Measurements from ENCODE around the gene CHCHD6.

The CHCHD6 gene

DNA sequence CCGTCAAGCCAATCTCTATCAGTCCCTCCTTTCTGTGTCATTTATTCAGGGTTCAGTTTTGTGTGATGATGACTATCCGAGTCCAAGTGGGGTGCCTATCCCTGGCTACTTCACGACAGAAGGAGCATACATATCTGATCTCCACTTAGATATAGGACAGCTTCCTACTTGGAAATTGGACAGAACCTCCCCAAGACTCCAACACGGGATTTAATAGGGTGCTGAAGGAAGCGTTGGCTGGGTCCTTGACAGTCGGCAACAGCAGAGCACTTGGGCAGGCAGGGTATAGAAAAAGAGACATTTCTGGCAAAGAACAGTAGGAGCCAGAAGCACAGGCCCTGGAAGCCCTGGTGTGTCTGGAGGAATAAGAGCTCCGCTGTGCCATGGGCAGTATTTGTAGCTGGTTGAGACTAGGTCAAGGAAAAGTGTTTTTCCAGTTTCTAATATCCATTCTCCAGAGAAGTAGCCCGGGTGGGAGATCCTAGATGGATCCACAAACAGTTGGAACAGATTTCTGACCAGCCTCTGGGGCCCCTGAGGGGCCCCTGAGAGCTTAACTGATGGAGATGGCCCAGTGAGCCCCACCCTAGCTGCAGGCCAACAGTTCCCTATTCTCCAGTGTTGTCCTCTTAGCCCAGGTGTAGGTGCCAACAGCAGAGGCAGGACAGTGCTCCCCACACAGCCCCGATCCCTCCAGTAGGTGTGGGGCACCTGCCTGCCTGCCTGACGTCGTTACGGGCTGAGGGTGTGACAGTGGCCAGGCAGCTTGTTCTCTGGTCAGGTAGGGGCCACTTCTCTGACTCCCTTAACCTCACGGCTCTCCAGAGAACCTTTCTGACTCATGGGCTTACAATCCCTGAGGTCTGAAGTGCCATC is 130.8 kb downstream of the CHCHD6 start:
- DNase-seq: no peak

DNA sequence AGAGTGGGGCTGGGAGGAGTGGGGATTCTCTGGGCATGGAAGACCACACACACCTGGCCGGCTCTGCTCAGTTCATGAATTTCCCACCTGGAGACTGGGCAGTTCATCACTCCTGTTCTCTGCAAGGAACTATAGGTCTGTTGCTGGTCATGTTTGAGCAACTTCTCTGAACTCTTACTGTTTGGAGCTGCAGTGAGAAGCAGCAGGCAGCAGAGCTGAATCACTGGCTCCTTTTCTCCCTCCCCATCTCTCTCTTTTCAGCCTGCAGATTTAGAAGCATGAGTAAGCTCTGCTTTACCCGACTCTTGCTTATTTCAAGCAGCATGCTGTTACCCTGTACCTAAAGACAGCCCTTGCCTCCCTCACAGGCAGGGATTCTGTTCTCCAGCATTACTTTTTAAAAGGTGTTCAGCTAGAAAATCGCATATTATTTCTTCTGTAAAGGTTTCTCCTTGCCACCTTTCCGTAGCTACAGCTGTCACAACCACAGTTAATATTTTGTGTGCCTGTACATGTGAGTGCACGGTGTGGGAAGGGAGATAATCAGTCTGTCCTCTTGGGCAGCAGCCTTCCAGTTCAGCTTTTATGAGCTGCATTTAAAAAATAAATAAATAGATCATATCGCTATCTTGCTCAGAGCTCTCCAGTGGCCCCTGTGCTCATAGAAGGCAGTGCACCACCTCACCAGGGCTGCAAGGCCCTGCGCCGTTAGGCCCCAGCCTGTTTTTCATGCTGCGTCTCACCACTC is 131.6 kb downstream of the CHCHD6 start:
- no peak for DNase-seq

DNA sequence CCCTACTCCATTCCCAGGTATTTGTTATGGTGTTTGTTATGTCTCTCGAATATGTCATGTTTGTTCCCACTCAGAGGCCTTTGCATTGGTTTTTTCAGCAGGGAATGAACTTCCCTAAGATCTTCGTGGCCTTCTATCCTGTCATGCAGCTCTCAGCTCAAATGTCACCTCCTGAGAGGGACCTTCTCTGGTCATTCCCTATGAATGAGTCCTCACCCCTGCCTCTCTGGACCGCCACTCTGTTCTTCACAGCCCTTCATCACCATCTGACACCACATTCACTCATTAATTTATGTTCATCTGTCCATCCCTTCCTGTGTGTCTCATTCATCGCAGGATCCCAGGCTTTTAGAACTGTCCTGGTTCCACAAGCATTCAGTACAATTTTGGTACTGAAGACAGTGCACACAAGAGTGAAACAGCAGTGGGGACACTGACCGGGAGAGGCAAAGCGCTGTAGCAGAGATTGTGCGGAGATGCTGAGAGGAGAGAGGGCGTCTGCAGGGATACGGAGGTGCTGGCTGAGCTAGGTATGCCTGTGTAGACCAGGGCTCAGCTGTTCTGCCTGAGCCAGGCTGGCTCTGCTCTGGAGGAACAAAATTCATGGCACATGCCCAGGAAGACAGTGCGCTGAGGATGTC is 132.3 kb downstream of the CHCHD6 start:
- no peak for DNase-seq

- no peak for DNase-seq
Observed at GRCh38 chr3:126837773-126838172, 133.7 kb downstream of the CHCHD6 start.

GRCh38 chr3:126845920-126846715 is 142.1 kb downstream of the CHCHD6 start:
- no peak for DNase-seq

- no peak for DNase-seq
Observed at GRCh38 chr3:126847061-126847460, 143.0 kb downstream of the CHCHD6 start.

- DNase-seq: no peak
Observed at GRCh38 chr3:126848991-126849390, 145.0 kb downstream of the CHCHD6 start.

GRCh38 chr3:126849768-126850167 is 145.7 kb downstream of the CHCHD6 start:
- DNase-seq: no peak

DNA sequence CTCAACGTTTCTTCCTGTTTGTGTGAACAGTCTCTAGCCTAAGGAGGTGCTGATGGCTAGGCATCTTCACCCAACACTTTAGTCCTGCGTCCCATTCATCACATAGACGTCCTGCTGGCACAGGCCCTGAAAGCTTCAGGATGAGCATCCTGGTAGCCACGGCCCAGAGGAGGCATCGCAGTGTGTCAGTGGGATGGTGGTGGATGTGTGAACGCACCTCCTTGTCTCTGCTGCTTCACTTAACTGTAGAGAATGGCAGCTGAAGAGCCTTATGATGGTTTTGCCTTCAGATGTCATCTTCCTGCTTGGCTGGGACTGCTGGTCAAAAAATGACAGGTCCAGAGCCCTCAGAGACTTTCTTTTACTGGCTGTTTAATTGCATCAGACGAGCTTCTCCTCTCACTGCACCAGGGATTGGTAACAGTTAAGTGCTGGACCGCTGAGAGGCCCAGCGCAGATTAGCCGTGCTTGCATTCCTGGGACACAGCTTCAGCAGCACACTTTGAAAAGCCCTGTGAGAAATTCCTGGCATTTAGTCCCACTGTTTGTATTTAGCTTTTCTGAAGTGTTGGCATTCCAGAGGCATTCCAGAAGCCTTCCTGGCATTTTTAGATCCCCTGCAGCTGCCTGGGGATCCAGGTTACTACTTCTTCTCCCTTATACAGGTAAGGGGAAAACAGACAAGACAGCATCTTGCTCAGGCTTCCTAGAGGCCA is 146.5 kb downstream of the CHCHD6 start:
- no peak for DNase-seq

GRCh38 chr3:126851382-126851781 is 147.3 kb downstream of the CHCHD6 start:
- no peak for DNase-seq

- DNase-seq: no peak
Observed at GRCh38 chr3:126851934-126852333, 147.9 kb downstream of the CHCHD6 start.

- DNase-seq: no peak
Observed at GRCh38 chr3:126852511-126852910, 148.5 kb downstream of the CHCHD6 start.

DNA sequence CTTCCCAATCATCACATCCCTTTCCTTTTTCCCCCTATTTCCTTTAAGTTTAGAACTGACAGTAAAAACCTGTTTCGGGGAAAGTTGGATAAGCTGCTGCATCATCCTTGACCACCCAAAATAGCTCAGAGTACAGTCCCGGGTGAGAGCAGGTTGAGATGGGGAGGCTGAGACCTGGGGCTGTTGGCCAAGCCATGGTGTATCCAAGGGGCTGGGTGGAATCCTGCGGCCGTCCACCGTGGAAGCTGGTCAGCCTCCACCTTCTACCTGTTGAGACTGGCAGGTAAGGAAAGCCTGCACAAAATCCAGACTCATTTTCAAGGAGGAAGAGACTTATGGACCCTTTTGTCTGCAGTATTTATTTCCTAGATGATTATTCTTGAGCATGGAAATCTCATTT is 150.6 kb downstream of the CHCHD6 start:
- DNase-seq: no peak

DNA sequence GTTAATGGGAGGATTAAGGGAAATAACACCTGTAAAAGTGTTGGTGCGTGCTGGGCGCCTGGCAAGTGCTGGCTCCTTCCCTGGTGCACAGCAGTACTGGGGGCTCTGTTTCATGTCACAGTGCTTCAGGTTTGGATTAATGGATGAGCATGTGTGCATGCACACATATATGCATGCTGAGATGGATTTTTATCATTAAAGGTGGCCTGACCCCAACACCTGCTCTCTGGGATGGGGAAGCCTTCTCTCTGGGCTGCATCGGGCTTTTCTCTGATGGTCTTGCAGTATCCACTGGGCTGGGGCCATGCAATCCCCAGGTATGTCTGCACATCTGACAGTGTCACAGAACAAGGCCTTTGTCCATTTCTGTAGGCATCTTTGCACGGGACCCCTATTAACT is 151.3 kb downstream of the CHCHD6 start:
- DNase-seq: no peak

DNA sequence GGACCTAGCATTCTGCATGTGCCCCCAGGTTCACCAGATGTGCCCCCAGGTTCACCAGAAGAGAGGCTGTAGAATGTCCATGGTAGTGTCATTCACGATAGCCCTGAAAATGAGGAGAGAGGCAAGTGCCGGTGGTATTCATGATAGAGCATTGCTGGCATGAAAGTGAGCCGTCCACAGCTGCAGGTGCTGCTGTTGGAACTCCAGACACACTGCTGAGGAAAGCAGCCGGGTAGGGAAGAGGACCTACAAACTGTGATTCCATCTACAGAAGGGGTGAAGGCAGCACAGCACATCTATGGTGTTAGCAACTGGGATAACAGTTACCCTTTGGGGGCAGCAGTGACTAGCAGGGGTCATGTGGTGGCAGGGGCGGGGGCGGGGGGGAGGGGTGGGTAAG is 153.9 kb downstream of the CHCHD6 start:
- DNase-seq: no peak

DNA sequence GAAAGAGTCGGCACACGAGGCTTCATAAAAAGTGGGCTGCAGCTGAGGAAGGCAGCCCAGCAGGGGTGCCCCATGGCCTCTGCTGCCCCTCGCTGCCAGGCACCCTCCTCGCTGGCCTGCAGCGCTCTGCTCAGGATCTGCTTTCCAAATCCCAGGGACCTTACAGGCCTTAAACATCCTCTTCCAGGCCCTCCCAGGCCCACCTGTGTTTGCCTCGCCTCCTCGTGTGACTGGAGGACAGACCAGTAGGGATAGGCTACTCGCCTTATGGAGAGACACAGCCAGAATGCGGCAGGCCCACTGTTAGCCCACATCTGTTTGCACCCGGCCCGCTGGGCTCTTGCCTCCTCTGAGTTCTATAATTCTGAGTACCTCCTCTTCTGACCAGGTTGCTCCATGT is 154.4 kb downstream of the CHCHD6 start:
- DNase-seq: no peak

DNA sequence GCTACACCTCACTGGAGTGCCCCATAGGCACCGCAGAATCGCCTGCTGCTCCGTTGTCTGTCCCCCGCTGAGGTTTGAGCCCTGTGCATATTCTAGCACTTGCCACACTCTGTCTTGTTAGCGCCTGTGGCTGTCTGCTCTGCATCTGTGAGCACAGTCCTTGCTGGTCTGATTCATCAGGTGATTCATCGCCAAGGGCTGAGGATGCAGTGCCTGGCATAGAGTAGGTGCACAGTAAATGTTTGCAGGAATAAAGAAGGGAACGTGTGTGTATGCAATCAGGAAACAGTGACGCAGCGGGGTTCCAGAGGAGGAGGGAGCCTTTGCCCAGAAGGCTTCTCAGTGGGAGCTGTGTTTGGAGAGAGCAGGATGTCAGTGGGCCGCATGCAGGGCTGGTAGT is 154.8 kb downstream of the CHCHD6 start:
- no peak for DNase-seq

DNA sequence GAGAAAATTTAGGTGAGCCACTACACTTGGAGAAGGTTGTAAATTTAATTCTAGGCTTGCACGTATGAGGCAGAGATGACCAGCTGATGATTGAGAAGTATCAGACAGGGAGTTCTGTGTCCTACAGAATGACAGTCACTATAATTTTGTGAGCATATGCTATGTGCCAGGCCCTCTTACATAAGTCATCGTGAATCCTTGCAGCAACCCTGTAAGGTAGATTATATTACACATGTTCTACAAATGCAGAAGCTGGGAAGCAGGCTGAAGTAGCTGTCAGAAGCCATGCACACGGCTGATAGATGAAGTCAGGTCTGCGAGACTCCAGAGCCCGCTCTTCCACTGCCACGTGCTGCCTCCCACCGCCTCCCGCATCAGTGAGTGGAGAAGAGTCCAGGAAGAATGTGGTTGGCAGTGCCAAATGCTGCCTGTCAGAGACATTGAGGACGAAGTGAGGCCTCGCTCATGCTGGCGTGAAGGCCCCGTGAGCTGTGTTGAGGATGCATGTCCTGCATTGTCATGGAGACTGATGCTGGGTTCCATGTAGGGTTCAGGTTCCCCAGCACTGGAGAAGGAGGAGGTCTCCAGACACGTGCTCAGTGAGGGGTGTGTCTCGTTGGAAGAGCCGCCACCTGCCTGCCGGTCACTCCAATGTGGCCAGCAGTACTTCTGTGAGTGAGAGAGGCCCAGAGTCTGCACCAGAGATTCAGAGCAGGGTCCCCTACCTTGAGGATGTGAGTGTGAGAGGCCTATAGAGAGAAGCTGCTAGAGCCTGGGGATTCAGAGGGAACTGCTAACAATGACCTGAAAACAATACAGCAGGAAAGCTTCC is 155.6 kb downstream of the CHCHD6 start:
- DNase-seq: no peak

GRCh38 chr3:126865736-126866135 is 161.7 kb downstream of the CHCHD6 start:
- no peak for DNase-seq

GRCh38 chr3:126866175-126866759 is 162.2 kb downstream of the CHCHD6 start:
- no peak for DNase-seq

All from stimulated activated CD4-positive, alpha-beta T cell treated with anti-CD3 and anti-CD28 coated beads, Interleukin-4, amount 100 ng/mL, for 24 hours (primary cell).